22Rv1 (cell line): ENCODE results near the gene NADK2.

Experiments
- CTCF ChIP-seq: fragments of 450-650 bp; IDR thresholded peaks from 2 replicates; pipeline ENCODE4 v1.5.1; 2017; ENCODE audit warnings: mild to moderate bottlenecking
- ZFX ChIP-seq: fragments of 450-650 bp; IDR thresholded peaks from 2 replicates; pipeline ENCODE4 v1.6.1; 2017; ENCODE audit warnings: antibody characterized with exemption, borderline replicate concordance

DNA sequence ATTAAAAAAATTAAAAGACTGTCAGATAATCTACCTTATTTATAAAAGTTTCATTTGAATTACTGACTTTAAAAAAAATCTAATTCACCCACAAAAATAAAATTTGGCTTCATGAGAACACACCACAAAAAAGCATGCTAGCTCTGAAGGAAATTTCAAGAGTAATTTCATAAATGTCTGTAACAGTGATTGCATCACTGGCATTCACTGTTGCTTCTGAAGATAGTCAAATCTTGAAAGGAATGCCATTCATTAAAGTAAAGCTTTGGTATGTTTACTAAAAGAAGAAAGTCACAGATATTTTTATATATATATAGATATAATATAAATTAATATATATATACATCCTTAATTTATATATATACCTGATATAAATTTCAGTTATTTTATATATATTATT, 43.4 kb downstream of the NADK2 start:
- TF ChIP-seq CTCF, result no peak
- no peak for TF ChIP-seq ZFX
